ENCODE data around the gene DCP1A.
"Not testable (repeated sequence)": the region's sequence is repeated elsewhere in the genome, so short reads cannot be mapped to it uniquely, and the experiment has no call there.

DCP1A gene

DNA sequence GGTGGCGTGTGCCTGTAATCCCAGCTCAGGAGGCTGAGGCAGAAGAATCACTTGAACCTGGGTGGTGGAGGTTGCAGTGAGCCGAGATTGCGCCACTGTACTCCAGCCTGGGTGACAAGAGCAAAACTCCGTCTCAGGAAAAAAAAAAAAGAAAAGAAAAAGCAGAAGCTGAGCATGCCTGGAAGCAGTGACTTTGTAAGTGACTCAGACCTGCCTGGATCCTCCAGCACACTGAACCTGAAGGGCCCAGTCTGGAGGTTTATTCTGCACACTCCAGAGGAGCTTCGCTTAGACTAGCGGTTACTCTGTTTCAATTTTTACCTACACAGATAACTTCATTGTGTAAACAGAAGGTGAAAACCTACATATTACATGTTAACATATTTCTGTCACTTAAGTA is 19.4 kb downstream of the DCP1A start:
- not testable (repeated sequence) for DNase-seq

DNA sequence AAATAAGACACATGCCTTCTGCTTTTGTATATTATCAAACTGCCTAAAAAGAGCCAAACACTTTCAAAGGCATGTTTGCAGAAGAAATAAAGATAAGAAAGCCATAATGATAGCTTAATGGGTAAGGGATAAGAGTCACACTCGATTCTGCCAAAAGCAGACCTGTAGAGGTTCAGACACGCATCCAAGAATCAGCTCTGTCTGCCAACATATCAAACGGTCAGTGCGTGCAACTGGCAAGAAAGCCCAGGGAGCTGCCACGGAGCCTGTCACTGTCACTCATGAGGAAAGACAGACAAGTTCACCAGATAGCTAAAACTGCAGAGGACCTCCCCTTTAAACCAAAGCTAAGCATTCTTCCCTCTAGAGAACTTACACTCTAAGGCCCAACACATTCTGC is 23.2 kb downstream of the DCP1A start:
- DNase-seq: no peak

DNA sequence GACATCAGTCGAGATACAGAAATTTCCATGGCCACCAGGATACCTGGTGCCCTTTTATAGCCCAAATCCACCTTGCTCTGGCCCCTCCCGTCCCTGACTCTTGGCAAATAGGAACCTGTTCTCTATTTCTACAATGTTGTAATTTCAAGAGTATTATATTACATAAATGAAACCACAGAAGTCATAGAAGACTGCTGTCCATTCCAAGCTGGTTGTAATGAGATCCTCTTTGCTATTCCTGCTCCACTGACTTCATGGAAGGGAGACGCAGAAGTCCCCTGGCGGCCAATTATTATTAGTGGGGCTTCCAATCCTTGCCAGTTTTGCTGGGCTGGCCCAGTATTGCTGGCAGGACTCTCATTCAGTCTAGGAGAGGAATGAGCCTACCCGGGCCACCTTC is 26.6 kb downstream of the DCP1A start:
- no peak for DNase-seq

GRCh38 chr3:53318522-53318921 is 28.8 kb downstream of the DCP1A start:
- DNase-seq: no peak

DNA sequence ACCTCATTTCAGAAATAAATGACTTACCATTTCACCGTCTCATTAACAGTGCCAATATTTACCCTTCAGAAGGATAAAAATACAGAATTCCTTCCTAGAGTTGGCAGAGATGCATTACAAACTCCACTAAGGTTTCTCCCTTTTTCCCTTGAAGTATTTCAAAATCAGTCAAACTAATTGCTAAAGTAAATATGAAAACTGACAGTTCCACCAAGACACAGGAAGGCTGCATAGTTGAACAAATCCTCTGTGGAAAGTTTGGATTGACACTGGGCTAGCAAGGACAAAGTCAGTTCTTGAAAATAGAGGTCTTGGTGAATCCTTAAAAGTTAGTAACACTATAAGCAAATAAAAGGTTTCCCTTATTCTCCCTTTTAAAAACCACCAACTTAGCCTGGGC is 34.5 kb downstream of the DCP1A start:
- DNase-seq: no peak

GRCh38 chr3:53311882-53312281 is 35.5 kb downstream of the DCP1A start:
- DNase-seq: no peak

DNA sequence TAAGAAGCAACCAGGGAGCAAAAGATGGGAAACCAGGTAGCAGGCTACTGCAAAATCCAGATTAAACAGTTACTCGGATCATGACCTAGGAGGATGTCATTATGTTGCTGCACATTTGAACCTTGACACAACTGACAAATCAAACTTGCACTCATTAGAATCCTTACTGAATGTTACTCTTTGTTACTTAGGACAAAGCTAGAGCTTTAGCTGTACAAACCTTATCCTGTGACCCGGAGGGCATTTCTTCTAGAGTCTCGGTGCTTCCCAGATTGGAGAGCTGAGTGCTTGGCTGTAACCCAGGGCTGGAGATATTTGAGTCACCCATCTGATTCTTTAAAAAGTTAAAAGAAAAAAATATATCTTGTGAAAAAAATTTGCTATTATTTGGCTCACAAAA is 43.4 kb downstream of the DCP1A start:
- DNase-seq: no peak

- DNase-seq: no peak
Measured at GRCh38 chr3:53303549-53303948, 43.8 kb downstream of the DCP1A start.

DNA sequence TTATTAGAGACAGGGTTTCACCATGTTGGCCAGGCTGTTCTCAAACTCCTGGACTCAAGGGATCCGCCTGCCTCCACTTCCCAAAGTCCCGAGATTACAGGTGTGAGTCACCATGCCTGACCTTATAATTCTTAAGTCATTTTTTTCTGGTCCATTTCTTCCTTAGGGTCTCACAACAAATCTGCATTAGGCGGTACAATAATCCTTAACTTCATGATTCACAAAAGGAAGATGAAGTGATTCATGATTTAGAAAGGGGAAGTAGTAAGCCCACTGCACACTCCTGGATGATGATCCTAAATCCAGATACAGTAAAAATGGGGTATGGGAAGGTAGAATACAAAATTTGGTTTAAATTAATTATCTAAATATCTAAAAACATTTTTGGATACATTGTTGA is 46.5 kb downstream of the DCP1A start:
- DNase-seq: no peak

GRCh38 chr3:53299611-53300023 is 47.7 kb downstream of the DCP1A start:
- DNase-seq: peak; percentile 50

- no peak for DNase-seq
Measured at GRCh38 chr3:53295410-53295809, 51.9 kb downstream of the DCP1A start.

DNA sequence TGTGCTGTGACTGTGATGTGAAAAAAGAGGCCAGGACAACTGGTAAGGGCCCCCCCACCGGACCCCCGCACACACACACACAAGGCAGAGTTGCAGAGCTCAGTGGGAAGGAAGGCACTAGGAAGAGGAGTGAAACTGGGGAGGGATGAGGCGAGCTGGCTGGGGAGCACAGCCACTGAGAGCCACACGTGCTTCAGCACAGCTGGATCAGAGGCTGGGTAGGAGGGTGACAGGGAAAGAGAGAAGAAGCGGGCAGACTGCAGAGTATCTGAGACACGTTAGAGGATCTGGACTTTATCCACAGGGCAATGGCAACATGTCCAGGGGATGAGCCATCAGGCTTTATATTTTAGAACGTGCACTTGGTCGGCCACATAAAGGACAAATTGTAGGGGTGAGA is 53.5 kb downstream of the DCP1A start:
- DNase-seq: no peak

- no peak for DNase-seq
Measured at GRCh38 chr3:53288214-53288613, 59.1 kb downstream of the DCP1A start.

- DNase-seq: no peak
Measured at GRCh38 chr3:53287131-53287629, 60.2 kb downstream of the DCP1A start.

DNA sequence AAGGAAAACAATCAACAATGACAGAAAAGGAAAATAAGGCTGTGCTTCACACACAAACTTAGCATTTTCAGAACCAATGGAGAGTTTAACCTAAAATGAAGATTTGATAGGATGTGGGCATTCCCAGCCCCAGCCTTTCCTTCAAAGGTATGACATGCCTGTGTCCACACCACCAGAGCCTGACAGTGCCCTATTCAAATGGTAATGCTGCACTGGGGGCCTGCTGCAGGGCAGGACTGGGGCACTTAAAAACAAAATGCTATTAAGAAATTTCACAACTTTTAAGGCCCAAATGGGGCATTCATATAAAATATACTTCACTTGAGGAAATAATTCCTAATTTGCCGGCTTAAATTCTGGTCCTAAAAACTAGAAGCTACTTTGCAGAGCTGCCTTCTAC is 60.6 kb downstream of the DCP1A start:
- no peak for DNase-seq

GRCh38 chr3:53282581-53282980 is 64.8 kb downstream of the DCP1A start:
- DNase-seq: no peak

GRCh38 chr3:53278667-53279066 is 68.7 kb downstream of the DCP1A start:
- no peak for DNase-seq

DNA sequence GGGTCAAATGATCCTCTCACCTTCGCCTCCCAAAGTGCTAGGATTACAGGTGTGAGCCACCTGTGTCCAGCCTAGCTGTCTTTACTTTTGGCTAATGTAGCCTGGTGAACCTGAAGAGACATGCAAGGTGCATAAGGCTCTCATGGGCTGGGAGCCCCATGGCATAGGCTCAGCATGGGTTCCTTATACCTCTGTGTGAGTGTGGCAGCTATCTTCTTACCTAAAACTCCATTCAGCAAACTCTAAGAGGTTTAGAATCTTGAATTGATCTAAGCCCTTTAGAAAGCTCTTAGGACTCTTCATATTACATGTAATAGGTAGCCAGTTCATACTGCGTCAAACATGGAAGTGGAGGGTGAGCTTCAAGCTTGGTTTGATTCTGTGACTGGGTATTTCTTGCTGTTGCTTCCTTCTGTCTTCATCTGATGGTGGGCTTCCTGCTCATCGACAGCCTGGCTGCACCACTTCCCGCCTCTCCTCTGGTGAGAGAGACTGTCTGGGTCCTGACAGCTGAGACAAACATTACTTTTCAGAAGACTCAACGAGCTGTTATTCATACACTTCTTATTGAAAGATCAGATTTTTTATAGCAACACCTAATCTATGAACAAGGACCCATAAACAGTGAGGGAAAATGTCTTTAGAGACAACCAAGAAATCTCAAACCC is 72.3 kb downstream of the DCP1A start:
- DNase-seq: no peak

DNA sequence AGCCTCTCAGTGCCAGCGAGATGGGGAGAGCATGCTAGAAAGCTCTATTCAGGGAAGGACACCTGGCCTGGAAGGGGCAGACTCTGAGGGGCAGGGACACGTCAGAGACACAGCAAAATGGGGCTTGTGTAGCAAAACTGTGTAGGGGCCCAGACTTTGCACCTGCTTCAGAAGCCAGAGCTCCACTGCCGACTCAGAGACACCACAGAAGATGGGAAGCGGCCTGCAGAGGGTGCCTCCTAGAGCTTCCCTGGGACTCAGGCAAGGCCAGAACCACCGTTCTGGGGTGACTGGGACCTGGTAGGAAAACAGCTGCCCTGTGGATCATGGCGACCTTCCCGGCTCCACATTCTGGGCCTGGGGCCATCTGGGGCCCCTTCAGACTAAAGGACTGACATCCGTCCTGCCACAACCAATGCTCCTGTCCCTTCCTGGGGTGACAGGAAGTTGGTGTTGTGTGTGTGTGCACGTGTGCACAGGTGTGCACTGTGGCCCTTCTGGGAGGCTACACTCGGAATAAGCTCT is 74.1 kb downstream of the DCP1A start:
- no peak for DNase-seq

- DNase-seq: peak; percentile 78
Measured at GRCh38 chr3:53269888-53270880, 77.2 kb downstream of the DCP1A start.

DNA sequence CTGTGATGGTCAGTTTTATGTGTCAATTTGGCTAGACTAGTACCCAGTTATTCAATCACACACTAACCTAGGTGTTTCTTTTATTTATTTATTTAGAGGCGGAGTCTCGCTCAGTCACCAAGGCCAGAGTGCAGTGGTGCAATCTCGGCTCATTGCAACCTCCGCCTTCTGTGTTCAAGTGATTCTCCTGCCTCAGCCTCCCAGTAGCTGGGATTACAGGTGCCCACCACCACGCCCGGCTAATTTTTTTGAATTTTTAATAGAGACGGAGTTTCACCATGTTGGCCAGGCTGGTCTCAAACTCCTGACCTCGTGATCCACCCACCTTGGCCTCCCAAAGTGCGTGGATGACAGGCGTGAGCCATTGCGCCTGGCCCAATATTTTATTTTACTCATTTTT is 78.2 kb downstream of the DCP1A start:
- DNase-seq: not testable (repeated sequence)

DNA sequence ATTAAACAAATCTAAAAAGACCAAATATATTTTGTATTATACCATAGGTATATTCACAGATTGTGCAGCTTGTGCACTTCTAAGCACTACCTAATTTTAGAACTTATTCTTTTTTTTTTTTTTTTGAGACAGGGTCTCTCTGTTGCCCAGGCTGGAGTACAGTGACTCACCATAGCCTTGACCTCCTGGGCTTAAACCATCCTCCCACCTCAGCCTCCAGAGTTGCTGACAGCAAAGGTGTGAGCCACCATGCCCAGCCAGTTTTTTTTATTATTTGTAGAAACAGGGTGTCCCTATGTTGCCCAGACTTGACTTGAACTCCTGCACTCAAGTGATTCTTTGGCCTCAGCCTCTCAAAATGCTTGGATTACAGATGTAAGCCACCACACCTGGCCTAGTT is 79.6 kb downstream of the DCP1A start:
- no peak for DNase-seq

DNA sequence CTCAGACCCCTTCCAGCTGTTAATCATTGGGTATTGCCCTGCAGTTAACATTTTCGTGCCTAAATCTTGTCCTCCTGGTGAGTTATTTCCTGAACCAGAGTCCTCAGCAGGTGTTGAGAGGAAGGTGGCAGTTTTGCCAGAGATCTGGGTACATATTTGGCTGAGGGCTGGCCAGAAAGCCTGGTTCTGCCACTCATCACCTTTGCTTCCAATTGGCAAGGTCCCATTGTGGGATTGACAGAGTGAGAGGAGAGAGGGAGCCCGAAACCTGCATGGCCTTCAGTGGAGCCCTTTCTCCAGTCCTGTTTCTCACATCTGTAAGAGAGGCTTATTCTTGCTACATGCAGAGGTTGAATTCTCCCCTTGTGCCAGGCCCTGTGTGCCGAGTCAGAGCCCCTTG is 82.6 kb downstream of the DCP1A start:
- no peak for DNase-seq

GRCh38 chr3:53263907-53264306 is 83.4 kb downstream of the DCP1A start:
- no peak for DNase-seq

All from NCI-H82 (cell line).